ENCODE measurements around the gene HSPBAP1.

The HSPBAP1 gene

DNA sequence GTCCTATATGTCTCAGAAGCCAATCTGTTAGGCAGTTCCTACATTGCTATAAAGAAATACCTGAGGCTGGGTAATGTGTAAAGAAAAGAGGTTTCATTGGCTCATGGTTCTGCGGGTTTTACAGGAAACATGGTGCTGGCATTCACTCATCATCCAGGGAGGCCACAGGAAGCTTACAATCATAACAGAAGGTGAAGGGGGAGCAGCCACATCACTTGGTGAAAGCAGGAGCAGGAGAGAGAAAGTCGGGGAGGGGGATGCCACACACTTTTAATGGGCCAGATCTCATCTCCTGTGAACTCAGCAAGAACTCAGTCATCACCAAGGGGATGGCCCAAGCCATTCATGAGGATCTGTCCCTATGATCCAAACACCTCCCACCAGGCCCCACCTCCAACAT, 10.3 kb upstream of the HSPBAP1 start:
- Histone ChIP-seq H3K27me3 (ENCODE audit: insufficient read depth, low read length) (no peaks in the 10 kb centered on the region), H3K79me1 (ENCODE audit: low read length) (no peaks in the 10 kb centered on the region), H3K4ac (ENCODE audit: low read depth, low read length) (no peak overlapping the region), H2AK5ac (ENCODE audit: low read length) (no peak overlapping the region), H3K27ac (ENCODE audit: low read depth, low read length) (no peak overlapping the region), H4K91ac (ENCODE audit: low read depth, low read length) (no peak overlapping the region), H3K9ac (ENCODE audit: low read length) (no peak overlapping the region), H4K8ac (ENCODE audit: low read depth, low read length) (no peak overlapping the region), H2BK5ac (ENCODE audit: low read depth, low read length, poor library complexity) (no peak overlapping the region), H3K36me3 (ENCODE audit: control insufficient read depth in 1 of 2, insufficient read depth in 2 of 2, low read length in 2 of 2) (peaks cover 0 to 2% of the 10 kb centered on the region in 2 experiments), H3K14ac (ENCODE audit: low read length) (no peak overlapping the region), H3K4me1 (ENCODE audit: control insufficient read depth in 1 of 2, insufficient read depth in 2 of 2, low read length in 2 of 2) (peaks cover 0 to 4% of the 10 kb centered on the region in 2 experiments), H2BK120ac (ENCODE audit: insufficient read depth, low read length, poor library complexity) (no peak overlapping the region), H2BK12ac (ENCODE audit: low read length) (no peak overlapping the region), H3K79me2 (ENCODE audit: control insufficient read depth, insufficient read depth, low read length, poor library complexity) (no peaks in the 10 kb centered on the region), H3K4me2 (ENCODE audit: low read length) (no peak overlapping the region), H3K18ac (ENCODE audit: low read length) (no peak overlapping the region), H3K9me3 (ENCODE audit: insufficient read depth, low read depth, low read length) (no peaks in the 10 kb centered on the region), H3K4me3 (ENCODE audit: low read depth, low read length) (no peak overlapping the region), H4K12ac (ENCODE audit: low read depth, low read length) (no peak overlapping the region), H2AFZ (ENCODE audit: insufficient read depth, low read length, poor library complexity) (no peak overlapping the region), H3K23ac (ENCODE audit: low read length) (no peak overlapping the region)
- DNase-seq: no peak
- WGBS (ENCODE audit: extremely low coverage, insufficient coverage, insufficient read length): no CpG with 5 or more reads among the region's 2 CpGs

DNA sequence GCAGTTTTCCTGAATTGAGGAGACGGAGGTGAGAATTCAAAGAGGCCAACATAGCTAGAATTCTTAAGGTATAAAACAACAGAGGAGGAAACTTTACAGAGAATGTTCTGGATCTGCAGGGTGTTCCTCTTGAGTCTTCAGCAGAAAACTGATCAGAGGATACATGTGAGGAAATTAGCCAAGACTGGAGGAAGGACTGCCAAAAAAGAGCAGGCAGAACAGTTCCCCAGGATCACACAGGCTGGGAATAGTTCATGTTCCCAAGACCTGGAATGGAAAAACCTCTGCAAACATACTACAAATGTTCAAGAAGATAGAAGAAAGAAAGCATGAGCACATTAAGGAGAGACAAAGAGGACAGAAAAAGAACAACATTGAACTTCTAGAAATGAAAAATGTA, 8.7 kb upstream of the HSPBAP1 start:
- Histone ChIP-seq H3K14ac (ENCODE audit: low read length) (no peak overlapping the region), H2BK120ac (ENCODE audit: insufficient read depth, low read length, poor library complexity) (no peak overlapping the region), H3K4ac (ENCODE audit: low read depth, low read length) (no peak overlapping the region), H2BK12ac (ENCODE audit: low read length) (no peak overlapping the region), H3K9ac (ENCODE audit: low read length) (no peak overlapping the region), H3K18ac (ENCODE audit: low read length) (no peak overlapping the region), H3K36me3 (ENCODE audit: control insufficient read depth in 1 of 2, insufficient read depth in 2 of 2, low read length in 2 of 2) (no peaks in the 10 kb centered on the region), H3K79me2 (ENCODE audit: control insufficient read depth, insufficient read depth, low read length, poor library complexity) (no peaks in the 10 kb centered on the region), H3K9me3 (ENCODE audit: insufficient read depth, low read depth, low read length) (no peaks in the 10 kb centered on the region), H3K4me3 (ENCODE audit: low read depth, low read length) (no peak overlapping the region), H2BK5ac (ENCODE audit: low read depth, low read length, poor library complexity) (no peak overlapping the region), H4K12ac (ENCODE audit: low read depth, low read length) (no peak overlapping the region), H3K79me1 (ENCODE audit: low read length) (no peaks in the 10 kb centered on the region), H3K4me1 (ENCODE audit: control insufficient read depth in 1 of 2, insufficient read depth in 2 of 2, low read length in 2 of 2) (peaks cover 0 to 8% of the 10 kb centered on the region in 2 experiments), H2AFZ (ENCODE audit: insufficient read depth, low read length, poor library complexity) (no peak overlapping the region), H2AK5ac (ENCODE audit: low read length) (no peak overlapping the region), H4K91ac (ENCODE audit: low read depth, low read length) (no peak overlapping the region), H3K27ac (ENCODE audit: low read depth, low read length) (no peak overlapping the region), H3K23ac (ENCODE audit: low read length) (no peak overlapping the region), H3K4me2 (ENCODE audit: low read length) (no peak overlapping the region), H3K27me3 (ENCODE audit: insufficient read depth, low read length) (no peaks in the 10 kb centered on the region), H4K8ac (ENCODE audit: low read depth, low read length) (no peak overlapping the region)
- no CpG with 5 or more reads among the region's 1 CpG for WGBS (ENCODE audit: extremely low coverage, insufficient coverage, insufficient read length)
- no peak for DNase-seq

DNA sequence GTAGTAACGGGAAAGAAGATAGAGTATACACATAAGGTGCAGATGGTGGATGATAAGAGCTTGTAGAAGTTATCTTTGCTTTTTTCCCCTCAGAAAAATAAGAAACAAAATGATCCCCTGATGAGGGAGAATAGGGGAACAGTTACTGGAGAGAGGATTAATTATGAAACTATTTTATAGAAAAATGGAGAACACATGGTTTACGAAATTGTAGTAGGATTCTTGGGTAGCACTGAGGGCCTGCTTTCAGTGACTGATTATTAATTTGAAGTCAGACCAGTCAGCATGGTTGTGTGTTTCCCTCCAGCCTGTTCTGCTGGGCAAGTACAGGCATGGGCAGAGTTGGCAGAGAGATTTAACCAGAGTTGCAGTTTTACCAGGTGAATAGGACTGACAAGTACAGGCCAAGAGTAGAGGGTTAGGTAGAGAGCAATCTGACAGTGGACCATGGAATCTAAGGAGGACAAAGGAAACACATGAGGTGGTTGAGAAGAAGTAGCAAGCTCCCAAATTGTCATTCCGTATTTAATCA, 7.1 kb upstream of the HSPBAP1 start:
- no peak overlapping the region for H4K91ac ChIP-seq (ENCODE audit: low read depth, low read length)
- H2BK12ac ChIP-seq (ENCODE audit: low read length): no peak overlapping the region
- no peak overlapping the region for H4K12ac ChIP-seq (ENCODE audit: low read depth, low read length)
- H4K8ac ChIP-seq (ENCODE audit: low read depth, low read length): no peak overlapping the region
- H2AFZ ChIP-seq (ENCODE audit: insufficient read depth, low read length, poor library complexity): no peak overlapping the region
- no peak overlapping the region for H3K4me2 ChIP-seq (ENCODE audit: low read length)
- H2BK5ac ChIP-seq (ENCODE audit: low read depth, low read length, poor library complexity): no peak overlapping the region
- no peaks in the 10 kb centered on the region for H3K79me1 ChIP-seq (ENCODE audit: low read length)
- no peak overlapping the region for H3K4ac ChIP-seq (ENCODE audit: low read depth, low read length)
- H3K27me3 ChIP-seq (ENCODE audit: insufficient read depth, low read length): no peaks in the 10 kb centered on the region
- no peaks in the 10 kb centered on the region for H3K79me2 ChIP-seq (ENCODE audit: control insufficient read depth, insufficient read depth, low read length, poor library complexity)
- H3K14ac ChIP-seq (ENCODE audit: low read length): no peak overlapping the region
- no peak for DNase-seq
- H3K9ac ChIP-seq (ENCODE audit: low read length): no peak overlapping the region
- H3K4me3 ChIP-seq (ENCODE audit: low read depth, low read length): no peak overlapping the region
- H2BK120ac ChIP-seq (ENCODE audit: insufficient read depth, low read length, poor library complexity): no peak overlapping the region
- no peak overlapping the region for H2AK5ac ChIP-seq (ENCODE audit: low read length)
- WGBS (ENCODE audit: extremely low coverage, insufficient coverage, insufficient read length): no CpG with 5 or more reads among the region's 3 CpGs
- no peak overlapping the region for H3K23ac ChIP-seq (ENCODE audit: low read length)
- no peak overlapping the region for H3K18ac ChIP-seq (ENCODE audit: low read length)
- H3K36me3 ChIP-seq (ENCODE audit: control insufficient read depth in 1 of 2, insufficient read depth in 2 of 2, low read length in 2 of 2): no peaks in the 10 kb centered on the region
- peaks cover 0 to 8% of the 10 kb centered on the region in 2 experiments for H3K4me1 ChIP-seq (ENCODE audit: control insufficient read depth in 1 of 2, insufficient read depth in 2 of 2, low read length in 2 of 2)
- H3K27ac ChIP-seq (ENCODE audit: low read depth, low read length): no peak overlapping the region
- peaks cover 1% of the 10 kb centered on the region for H3K9me3 ChIP-seq (ENCODE audit: insufficient read depth, low read depth, low read length)

DNA sequence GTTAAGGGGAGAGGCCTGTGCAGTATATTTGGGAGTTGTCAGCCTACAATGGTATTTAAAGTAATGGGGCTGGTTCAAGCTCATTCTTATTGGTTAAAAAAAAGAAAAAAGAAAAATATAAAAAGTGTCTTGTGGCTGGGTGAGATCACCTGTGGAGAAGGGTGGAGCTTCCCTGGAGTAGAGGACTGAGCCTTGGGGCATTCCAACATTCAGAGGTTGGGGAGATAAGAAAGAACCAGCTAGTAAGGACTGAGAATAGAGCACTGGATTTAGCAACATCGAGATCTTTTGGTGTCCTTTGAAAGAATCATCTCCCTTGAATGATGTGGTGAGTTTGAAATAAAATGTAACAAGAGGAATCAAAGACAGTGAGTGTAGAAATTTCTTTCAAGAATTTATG, 6.4 kb upstream of the HSPBAP1 start:
- DNase-seq: peak in 1 of 2 donors; percentile 62

More for the DNA sequence above, 6.4 kb upstream of the HSPBAP1 start:
- Histone ChIP-seq H3K79me1 (ENCODE audit: low read length) (peaks cover 4% of the 10 kb centered on the region), H3K4me1 (ENCODE audit: control insufficient read depth in 1 of 2, insufficient read depth in 2 of 2, low read length in 2 of 2) (peaks cover 0 to 10% of the 10 kb centered on the region in 2 experiments), H3K4ac (ENCODE audit: low read depth, low read length) (no peak overlapping the region), H3K4me2 (ENCODE audit: low read length) (no peak overlapping the region), H3K27ac (ENCODE audit: low read depth, low read length) (no peak overlapping the region), H2BK5ac (ENCODE audit: low read depth, low read length, poor library complexity) (no peak overlapping the region), H3K36me3 (ENCODE audit: control insufficient read depth in 1 of 2, insufficient read depth in 2 of 2, low read length in 2 of 2) (no peaks in the 10 kb centered on the region), H3K18ac (ENCODE audit: low read length) (no peak overlapping the region), H3K79me2 (ENCODE audit: control insufficient read depth, insufficient read depth, low read length, poor library complexity) (peaks cover 3% of the 10 kb centered on the region), H3K27me3 (ENCODE audit: insufficient read depth, low read length) (no peaks in the 10 kb centered on the region), H3K9me3 (ENCODE audit: insufficient read depth, low read depth, low read length) (peaks cover 1% of the 10 kb centered on the region), H2BK120ac (ENCODE audit: insufficient read depth, low read length, poor library complexity) (no peak overlapping the region), H4K91ac (ENCODE audit: low read depth, low read length) (no peak overlapping the region), H4K8ac (ENCODE audit: low read depth, low read length) (no peak overlapping the region), H3K14ac (ENCODE audit: low read length) (no peak overlapping the region), H2AFZ (ENCODE audit: insufficient read depth, low read length, poor library complexity) (no peak overlapping the region), H2AK5ac (ENCODE audit: low read length) (no peak overlapping the region), H3K9ac (ENCODE audit: low read length) (no peak overlapping the region), H4K12ac (ENCODE audit: low read depth, low read length) (no peak overlapping the region), H3K23ac (ENCODE audit: low read length) (no peak overlapping the region), H2BK12ac (ENCODE audit: low read length) (no peak overlapping the region), H3K4me3 (ENCODE audit: low read depth, low read length) (no peak overlapping the region)
- WGBS (ENCODE audit: extremely low coverage, insufficient coverage, insufficient read length): no CpG with 5 or more reads among the region's 1 CpG
